ENCODE measurements around the gene TPD52L1.

TPD52L1 gene

DNA sequence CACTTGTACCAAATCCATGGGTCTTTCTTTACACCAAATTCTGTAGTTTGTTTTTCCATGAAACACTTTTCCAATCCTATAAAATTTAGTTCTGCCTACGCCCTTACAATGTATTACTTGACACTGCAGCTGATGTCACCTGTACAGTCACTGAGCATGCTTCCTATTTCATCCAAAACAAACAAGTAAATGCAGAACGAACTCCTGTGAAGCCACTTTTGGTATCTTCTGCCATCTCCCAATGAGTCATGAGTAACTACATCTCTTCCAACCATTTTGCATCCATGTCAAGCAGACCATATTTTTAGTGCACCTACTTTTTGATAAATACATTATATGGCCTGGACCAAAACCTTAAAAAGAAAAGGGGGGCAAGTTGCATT is 105.8 kb downstream of the TPD52L1 start:
- no peak for TF ChIP-seq CTCF (IDR thresholded peaks at IDR 0.05)
- Histone ChIP-seq H3K4me3 (ENCODE audit: low read depth in 1 of 2, low read length in 1 of 2) (no peak overlapping the region), H3K27me3 (no peaks in the 10 kb centered on the region), H3K9me3 (no peaks in the 10 kb centered on the region), H3K27ac (no peak overlapping the region), H3K36me3 (no peaks in the 10 kb centered on the region), H3K4me1 (ENCODE audit: control insufficient read depth in 1 of 2, insufficient read depth in 1 of 2, low read depth in 1 of 2, low read length in 1 of 2) (no peaks in the 10 kb centered on the region)

DNA sequence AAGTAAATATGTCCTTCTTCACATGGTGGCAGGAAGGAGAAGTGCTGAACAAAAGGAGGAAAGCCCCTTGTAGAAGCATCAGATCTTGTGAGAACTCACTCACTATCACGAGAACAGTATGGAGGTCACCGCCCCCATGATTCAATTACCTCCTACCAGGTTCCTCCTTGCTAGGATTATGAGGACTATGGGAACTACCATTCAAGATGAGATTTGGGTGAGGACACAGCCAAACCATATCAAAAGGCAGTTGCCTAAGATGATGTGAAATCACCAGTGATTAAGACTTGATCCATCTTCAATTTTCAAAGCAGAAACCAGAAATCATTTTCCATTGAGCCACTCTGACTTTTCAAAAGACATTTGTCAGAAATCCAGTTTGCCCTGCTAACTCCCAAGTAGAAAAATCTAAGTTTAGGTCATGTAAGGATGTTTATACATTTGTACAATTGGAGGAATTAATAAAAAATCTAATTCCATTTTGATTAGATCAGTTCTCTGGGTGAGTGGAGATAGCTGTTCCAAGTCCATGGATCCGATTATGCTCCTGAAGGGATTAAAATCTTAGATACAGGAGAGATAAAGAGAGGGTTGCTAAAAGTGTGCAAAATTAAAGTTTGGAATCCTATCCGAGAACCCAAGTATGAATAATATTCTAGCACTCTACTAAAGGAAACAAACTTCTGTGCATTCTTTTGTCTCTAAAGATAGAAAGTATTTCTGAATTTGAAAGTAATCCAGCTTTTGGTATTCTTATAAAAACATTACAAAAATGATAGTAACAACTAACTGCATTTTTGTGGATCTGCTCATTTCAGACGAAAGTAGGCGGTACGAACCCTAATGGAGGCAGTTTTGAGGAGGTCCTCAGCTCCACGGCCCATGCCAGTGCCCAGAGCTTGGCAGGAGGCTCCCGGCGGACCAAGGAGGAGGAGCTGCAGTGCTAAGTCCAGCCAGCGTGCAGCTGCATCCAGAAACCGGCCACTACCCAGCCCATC is 108.7 kb downstream of the TPD52L1 start:
- Histone ChIP-seq H3K4me1 (ENCODE audit: control insufficient read depth in 1 of 2, insufficient read depth in 1 of 2, low read depth in 1 of 2, low read length in 1 of 2) (no peaks in the 10 kb centered on the region), H3K9me3 (no peaks in the 10 kb centered on the region), H3K27me3 (no peaks in the 10 kb centered on the region), H3K4me3 (ENCODE audit: low read depth in 1 of 2, low read length in 1 of 2) (no peak overlapping the region), H3K36me3 (no peaks in the 10 kb centered on the region), H3K27ac (no peak overlapping the region)
- no peak for TF ChIP-seq CTCF (IDR thresholded peaks at IDR 0.05)

DNA sequence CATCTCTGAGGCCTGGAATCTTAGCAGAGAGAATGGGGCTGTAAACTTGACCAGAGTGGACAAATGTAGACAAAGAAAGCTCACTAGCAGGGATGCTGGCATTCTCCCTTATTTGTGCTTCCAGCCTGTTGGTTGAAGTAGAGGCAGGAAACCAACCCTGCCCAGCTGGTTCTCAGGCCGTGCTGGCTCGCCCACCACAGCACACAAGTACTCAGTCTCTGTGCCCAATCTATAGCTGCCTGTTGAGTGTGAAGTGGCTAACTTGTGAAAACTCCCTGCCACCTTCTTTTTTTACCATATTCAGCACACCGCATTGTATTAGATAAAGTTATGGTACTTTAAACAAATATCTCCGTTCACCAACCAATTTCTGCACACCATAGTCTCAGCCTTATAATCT is 110.9 kb downstream of the TPD52L1 start:
- Histone ChIP-seq H3K27ac (no peak overlapping the region), H3K9me3 (no peaks in the 10 kb centered on the region), H3K4me3 (ENCODE audit: low read depth in 1 of 2, low read length in 1 of 2) (no peak overlapping the region), H3K36me3 (no peaks in the 10 kb centered on the region), H3K4me1 (ENCODE audit: control insufficient read depth in 1 of 2, insufficient read depth in 1 of 2, low read depth in 1 of 2, low read length in 1 of 2) (no peaks in the 10 kb centered on the region), H3K27me3 (no peaks in the 10 kb centered on the region)
- no peak for TF ChIP-seq CTCF (IDR thresholded peaks at IDR 0.05)

DNA sequence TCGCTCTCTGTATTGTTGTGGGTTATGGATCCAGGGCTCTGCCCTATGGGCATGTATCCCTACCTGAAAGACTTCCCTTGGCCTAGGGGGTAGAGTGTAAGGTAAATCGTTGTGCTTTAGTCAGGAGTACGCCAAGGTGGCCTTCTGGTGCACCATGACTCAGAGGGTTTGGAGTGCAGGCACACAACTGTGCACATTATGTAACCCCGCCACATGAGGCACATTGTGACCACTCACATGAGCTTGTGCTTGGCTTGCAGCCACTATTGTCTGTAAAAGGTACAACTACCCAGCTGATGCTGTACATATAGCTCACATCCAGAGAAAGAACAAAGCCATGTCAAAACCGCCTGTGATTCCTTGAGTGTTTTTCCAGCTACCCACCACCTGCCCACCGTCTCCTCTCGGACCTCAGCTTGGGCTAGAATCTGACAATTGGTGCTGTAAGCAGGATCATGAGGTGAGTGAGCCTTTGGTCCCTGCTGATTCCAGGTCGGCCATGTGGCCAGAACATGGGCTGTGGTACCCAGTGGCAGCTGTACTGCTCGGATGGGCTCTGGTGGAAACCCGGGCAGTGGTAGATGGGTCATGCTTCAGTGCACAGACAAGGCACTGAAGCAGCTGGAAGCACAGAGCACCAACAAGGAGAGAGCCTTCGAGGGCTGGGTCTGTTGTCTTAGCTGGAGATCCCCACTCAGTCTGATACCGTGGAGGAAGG is 114.4 kb downstream of the TPD52L1 start:
- Histone ChIP-seq H3K36me3 (peaks cover 9% of the 10 kb centered on the region), H3K4me3 (ENCODE audit: low read depth in 1 of 2, low read length in 1 of 2) (no peak overlapping the region)

DNA sequence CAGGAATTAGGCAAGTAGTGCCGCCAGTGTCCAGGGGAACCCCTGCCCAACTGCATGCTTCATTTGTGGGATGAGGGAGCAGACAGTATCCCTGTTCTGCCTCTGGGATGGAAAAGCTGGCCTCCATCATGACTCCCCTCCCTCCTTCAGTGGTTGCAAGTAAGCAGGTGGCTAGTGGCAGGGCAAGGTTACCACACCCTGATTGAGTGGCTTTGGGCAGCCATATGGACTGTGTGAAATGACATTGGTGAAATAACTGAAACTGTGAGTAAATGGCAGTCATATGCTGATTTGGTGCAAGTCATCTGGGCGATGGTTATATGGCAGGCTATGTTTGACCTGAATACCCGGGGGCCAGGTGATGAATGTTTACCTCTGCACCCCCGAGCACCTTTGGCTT is 115.2 kb downstream of the TPD52L1 start:
- H3K4me3 ChIP-seq (ENCODE audit: low read depth in 1 of 2, low read length in 1 of 2), result no peak overlapping the region
- no peak for TF ChIP-seq CTCF (IDR thresholded peaks at IDR 0.05)
- H3K9me3 ChIP-seq, result no peaks in the 10 kb centered on the region
- H3K27me3 ChIP-seq, result no peaks in the 10 kb centered on the region
- H3K4me1 ChIP-seq (ENCODE audit: control insufficient read depth in 1 of 2, insufficient read depth in 1 of 2, low read depth in 1 of 2, low read length in 1 of 2), result no peaks in the 10 kb centered on the region
- no peak overlapping the region for H3K27ac ChIP-seq
- H3K36me3 ChIP-seq, result peaks cover 17% of the 10 kb centered on the region

More for the DNA sequence above, 114.4 kb downstream of the TPD52L1 start:
- no peak for TF ChIP-seq CTCF (IDR thresholded peaks at IDR 0.05)
- no peaks in the 10 kb centered on the region for H3K4me1 ChIP-seq (ENCODE audit: control insufficient read depth in 1 of 2, insufficient read depth in 1 of 2, low read depth in 1 of 2, low read length in 1 of 2)
- no peaks in the 10 kb centered on the region for H3K27me3 ChIP-seq
- no peak overlapping the region for H3K27ac ChIP-seq
- H3K9me3 ChIP-seq, result no peaks in the 10 kb centered on the region

All from neutrophil (primary cell).